HG03159 (cell line): Measurements from ENCODE around the gene GNB3.

Source experiments
- ATAC-seq: cut with Tn5 transposase; IDR thresholded peaks from one replicate; pipeline ENCODE4 v1.9.1; 2021; ENCODE audit warnings: mild to moderate bottlenecking, moderate library complexity; ENCODE audit not compliant: unreplicated experiment

Gene GNB3

DNA sequence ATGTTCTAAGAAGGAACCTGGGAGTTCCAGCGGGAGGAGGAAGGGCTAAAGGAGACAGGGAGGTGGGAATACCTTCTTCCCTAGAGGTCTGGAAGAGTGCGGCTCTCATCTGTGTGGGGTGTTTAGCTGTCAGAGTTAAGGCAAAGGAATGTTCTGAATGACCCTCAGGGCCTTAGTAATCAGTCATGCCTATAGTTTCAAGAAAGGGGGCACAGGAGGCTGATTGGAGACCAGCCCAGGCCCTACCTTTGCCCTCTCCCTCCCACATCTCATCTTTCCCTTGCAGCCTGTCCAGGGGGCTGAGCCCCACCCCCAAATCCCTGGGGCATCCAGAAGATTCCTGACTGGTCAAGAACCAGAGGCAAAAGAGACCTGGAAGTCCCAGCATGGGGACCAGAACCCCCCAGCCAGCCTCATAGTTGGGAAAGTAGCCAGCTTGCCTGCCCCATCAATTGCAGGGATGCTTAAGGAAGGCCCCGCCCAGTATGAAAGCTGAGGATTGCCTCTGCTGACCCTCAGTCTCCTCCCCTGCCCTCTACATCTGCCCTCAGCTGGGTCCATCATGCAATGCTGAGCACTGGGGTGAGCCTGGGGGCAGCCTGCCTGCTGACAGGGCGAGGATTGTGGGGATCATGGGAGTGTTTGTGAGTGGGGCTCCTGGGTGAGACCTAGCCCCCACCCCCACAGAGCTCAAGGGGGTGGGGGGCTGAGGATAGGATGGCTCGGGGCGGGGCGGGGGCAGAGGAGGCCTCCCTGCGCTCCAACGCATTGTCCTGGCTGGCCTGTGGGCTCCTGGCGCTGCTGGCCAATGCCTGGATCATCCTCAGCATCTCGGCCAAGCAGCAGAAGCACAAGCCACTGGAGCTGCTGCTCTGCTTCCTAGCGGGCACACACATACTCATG lies 17.3 kb upstream of the GNB3 start:
- no peak for ATAC-seq

GRCh38 chr12:6824085-6824775 lies 16.5 kb upstream of the GNB3 start:
- ATAC-seq = no peak

DNA sequence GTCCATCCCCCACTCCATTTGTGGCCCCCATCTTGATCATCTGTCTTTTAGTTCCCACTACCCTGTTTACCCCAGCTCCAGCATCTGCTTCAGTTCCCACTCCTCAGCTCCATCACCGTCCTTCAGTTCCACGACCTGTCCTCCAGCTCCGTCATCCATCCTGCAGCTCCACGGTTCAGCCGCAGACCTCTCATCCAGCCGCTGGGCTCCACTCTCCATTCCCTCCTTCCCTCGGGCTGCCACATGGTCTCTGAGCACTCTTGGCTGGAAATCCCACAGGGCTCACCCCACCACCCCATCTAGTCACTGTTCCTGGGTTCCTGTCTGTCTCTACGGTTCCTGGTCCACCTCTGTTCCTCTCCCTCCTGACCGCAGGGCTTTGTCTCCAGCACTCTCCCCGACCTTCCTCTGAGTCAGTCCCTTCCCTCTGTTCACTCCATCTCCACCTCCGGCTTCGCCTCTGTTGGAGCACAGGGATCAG lies 15.8 kb upstream of the GNB3 start:
- ATAC-seq = no peak

DNA sequence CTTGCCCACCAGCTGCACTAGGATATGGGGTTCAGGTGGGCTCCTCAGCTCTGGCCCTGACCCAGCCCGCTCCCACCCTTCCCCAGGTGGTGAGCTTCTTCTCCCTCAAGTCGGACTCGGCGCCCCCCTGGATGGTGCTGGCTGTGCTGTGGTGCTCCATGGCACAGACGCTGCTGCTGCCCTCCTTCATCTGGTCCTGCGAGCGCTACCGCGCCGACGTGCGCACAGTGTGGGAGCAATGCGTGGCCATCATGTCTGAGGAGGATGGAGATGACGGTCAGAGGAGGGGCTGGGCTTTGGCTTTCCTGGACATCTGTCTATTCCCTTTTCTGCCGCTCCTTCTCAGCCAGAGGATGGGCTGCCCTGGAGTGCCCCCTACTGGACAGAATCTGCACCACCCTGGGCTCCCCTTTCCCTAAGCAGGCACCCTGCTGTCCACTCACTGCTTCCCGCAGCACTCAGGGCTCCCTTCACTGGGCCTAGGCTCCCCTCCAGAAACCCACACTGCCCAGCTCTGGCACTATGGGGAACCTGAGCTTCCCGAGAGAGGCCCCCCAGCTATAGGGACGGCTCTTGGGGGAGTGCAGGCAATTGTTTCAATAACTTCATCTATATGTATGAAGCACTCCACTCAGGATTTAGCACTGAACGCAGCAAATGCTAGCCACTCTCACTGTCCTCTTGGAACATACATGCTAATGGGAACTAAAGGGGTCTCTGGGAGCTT lies 15.2 kb upstream of the GNB3 start:
- no peak for ATAC-seq

GRCh38 chr12:6826125-6826733 lies 14.5 kb upstream of the GNB3 start:
- ATAC-seq = no peak

DNA sequence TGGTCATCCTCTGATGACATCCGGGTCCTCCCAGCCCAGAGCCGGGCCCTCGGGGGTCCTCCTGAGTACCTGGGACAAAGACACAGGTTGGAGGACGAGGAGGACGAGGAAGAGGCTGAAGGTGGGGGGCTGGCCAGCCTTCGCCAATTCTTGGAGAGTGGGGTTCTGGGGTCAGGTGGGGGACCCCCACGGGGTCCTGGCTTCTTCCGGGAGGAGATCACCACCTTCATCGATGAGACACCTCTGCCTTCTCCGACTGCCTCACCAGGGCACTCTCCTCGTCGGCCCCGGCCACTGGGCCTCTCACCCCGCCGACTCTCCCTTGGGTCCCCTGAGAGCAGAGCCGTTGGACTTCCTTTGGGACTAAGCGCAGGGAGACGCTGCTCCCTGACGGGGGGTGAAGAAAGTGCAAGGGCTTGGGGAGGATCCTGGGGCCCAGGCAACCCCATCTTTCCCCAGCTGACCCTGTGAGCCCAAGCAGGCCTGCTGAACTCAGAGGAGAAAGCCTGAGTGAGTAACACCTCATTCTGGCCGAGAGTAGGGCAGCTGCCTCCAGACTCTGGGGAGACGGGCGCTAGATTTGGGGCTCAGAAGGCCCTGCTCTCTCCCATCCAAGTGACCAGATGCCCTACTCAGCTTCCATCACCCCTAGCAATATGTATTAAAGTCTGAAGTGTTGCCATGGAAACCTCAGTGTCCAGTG lies 13.8 kb upstream of the GNB3 start:
- ATAC-seq = no peak

- ATAC-seq = no peak
These were observed 13.3 kb upstream of the GNB3 start for GRCh38 chr12:6827437-6827911.

GRCh38 chr12:6827982-6828780 lies 12.5 kb upstream of the GNB3 start, which contains the start of gene P3H3:
TSS of gene P3H3 (plus strand) at chr12:6828407. CDS start at chr12:6828441, 34 bp downstream.
- ATAC-seq = no peak

GRCh38 chr12:6828781-6829535 lies 11.8 kb upstream of the GNB3 start:
- ATAC-seq = no peak

- no peak for ATAC-seq
These were observed 11.0 kb upstream of the GNB3 start for GRCh38 chr12:6829536-6830220.

- no peak for ATAC-seq
These were observed 10.3 kb upstream of the GNB3 start for GRCh38 chr12:6830286-6830890.

GRCh38 chr12:6830999-6831398 lies 9.7 kb upstream of the GNB3 start:
- ATAC-seq = no peak

GRCh38 chr12:6831450-6831995 lies 9.2 kb upstream of the GNB3 start:
- no peak for ATAC-seq

- no peak for ATAC-seq
These were observed 8.6 kb upstream of the GNB3 start for GRCh38 chr12:6832125-6832524.

DNA sequence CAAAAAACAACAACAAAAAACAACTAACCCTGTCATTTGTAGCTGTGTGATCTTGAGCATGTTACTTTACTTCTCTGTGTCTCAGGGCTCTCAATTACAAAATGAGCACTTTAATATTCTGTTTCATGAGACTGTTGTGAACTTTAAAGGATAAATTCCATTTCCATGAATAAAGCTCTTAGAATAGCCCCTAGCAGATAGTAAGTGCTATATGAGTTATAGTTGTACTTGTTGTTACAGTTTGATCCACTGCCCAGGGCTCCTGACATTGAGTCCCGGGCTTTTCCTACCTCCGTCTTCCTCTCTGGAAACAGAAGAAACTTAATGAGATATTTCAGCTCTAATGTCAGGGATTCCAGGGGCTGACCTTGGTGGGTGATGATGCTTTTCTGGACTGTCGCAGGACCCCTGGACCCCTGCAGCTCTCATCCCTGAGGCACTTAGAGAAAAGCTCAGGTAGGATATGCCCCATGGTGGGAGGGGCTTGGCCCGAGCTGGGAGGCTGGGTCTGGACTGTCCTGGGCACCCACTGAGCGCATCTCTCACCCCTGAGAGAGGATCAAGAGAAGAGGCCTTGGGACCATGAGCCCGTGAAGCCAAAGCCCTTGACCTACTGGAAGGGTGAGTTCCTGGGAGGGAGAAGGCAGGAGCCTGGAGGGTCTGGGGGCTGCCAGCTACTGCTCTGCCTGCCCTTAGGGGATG lies 7.4 kb upstream of the GNB3 start:
- ATAC-seq = no peak

- no peak for ATAC-seq
These were observed 6.5 kb upstream of the GNB3 start for GRCh38 chr12:6834254-6834653.

- ATAC-seq = no peak
These were observed 5.9 kb upstream of the GNB3 start for GRCh38 chr12:6834873-6835272.
